KOPT-K1 (cell line): ENCODE results near the gene NCOA1.
"Not testable (repeated sequence)": the region's sequence is repeated elsewhere in the genome, so short reads cannot be mapped to it uniquely, and the experiment has no call there.

Experiments used
- H3K27ac ChIP-seq: fragments of 200-600 bp; sonication (generic); 2 replicates; pipeline ENCODE4 v1.5.1; 2016; ENCODE audit warnings: antibody characterized with exemption, mild to moderate bottlenecking, low read depth, low read length; ENCODE audit not compliant: poor library complexity, severe bottlenecking
- H3K36me3 ChIP-seq: fragments of 200-600 bp; sonication (generic); 2 replicates; pipeline ENCODE4 v1.5.1; 2017; ENCODE audit warnings: antibody characterized with exemption, mild to moderate bottlenecking, low read length, moderate library complexity; ENCODE audit not compliant: insufficient read depth
- H3K9me3 ChIP-seq: fragments of 200-600 bp; sonication (generic); 2 replicates; pipeline ENCODE4 v1.5.1; 2017; ENCODE audit warnings: antibody characterized with exemption, low read length, mild to moderate bottlenecking; ENCODE audit not compliant: insufficient read depth, poor library complexity, severe bottlenecking

Gene NCOA1

GRCh38 chr2:24797644-24798043, 306.6 kb downstream of the NCOA1 start:
- Histone ChIP-seq H3K27ac (no peak overlapping the region), H3K36me3 (peaks cover 56% of the 10 kb centered on the region), H3K9me3 (peaks cover 12% of the 10 kb centered on the region)

- not testable (repeated sequence) for H3K27ac ChIP-seq
- peaks cover 12% of the 10 kb centered on the region for H3K9me3 ChIP-seq
- peaks cover 62% of the 10 kb centered on the region for H3K36me3 ChIP-seq
Measured at GRCh38 chr2:24800487-24800886, 309.4 kb downstream of the NCOA1 start.

DNA sequence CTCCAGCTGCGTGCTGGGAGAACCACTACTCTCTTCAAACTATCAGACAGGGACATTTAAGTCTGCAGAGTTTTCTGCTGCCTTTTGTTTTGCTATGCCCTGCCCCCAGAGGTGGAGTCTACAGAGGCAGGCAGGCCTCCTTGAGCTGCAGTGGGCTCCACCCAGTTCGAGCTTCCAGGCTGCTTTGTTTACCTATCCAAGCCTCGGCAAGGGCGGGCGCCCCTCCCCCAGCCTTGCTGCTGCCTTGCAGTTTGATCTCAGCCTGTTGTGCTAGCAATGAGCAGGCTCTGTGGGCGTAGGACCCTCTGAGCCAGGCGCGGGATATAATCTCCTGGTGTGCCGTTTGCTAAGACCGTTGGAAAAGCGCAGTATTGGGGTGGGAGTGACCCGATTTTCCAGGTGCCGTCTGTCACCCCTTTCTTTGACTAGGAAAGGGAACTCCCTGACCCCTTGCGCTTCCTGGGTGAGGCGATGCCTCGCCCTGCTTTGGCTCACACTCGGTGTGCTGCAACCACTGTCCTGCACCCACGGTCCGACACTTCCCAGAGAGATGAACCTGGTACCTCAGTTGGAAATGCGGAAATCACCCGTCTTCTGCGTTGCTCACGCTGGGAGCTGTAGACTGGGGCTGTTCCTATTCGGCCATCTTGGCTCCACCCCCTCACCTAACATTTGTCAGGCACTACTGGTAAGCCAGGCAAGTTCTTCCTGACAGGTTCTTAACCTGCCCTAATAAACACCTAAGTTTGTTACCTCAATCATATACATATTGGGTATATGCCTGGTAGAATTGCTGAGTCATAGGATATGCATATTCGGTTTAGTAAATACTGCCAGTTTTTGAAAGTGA, 315.0 kb downstream of the NCOA1 start:
- H3K27ac ChIP-seq, H3K9me3 ChIP-seq: not testable (repeated sequence)
- peaks cover 65% of the 10 kb centered on the region for H3K36me3 ChIP-seq

GRCh38 chr2:24806661-24807036, 315.6 kb downstream of the NCOA1 start:
- no peak overlapping the region for H3K27ac ChIP-seq
- H3K9me3 ChIP-seq = no peaks in the 10 kb centered on the region

GRCh38 chr2:24809316-24810007, 318.4 kb downstream of the NCOA1 start:
- H3K27ac ChIP-seq = no peak overlapping the region
- H3K9me3 ChIP-seq = no peaks in the 10 kb centered on the region
- peaks cover 84% of the 10 kb centered on the region for H3K36me3 ChIP-seq

More at GRCh38 chr2:24806661-24807036, 315.6 kb downstream of the NCOA1 start:
- H3K36me3 ChIP-seq = peaks cover 67% of the 10 kb centered on the region

DNA sequence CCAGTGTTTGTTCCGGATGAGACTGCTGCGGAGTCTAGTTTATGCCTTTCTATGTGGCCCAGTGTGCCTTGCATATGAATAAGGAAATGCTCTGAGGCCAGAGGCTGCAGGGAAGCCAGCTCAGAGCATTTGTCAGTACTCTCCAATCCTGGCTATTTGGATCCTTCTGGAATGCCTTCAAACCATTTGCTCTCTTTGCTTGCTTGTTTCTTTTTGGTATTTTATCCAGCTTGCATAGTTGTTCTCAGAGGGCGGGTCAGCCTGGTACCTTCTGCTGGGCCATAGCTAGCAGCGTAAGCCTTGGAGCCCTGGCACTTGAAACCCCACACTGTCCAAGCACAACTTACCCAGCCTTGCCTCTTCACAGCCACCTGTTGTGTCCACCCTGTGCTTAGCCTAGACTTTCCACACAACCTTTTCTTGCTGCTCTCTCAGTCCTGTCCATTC, 322.7 kb downstream of the NCOA1 start:
- Histone ChIP-seq H3K36me3 (peaks cover 85% of the 10 kb centered on the region), H3K9me3 (no peaks in the 10 kb centered on the region), H3K27ac (no peak overlapping the region)

DNA sequence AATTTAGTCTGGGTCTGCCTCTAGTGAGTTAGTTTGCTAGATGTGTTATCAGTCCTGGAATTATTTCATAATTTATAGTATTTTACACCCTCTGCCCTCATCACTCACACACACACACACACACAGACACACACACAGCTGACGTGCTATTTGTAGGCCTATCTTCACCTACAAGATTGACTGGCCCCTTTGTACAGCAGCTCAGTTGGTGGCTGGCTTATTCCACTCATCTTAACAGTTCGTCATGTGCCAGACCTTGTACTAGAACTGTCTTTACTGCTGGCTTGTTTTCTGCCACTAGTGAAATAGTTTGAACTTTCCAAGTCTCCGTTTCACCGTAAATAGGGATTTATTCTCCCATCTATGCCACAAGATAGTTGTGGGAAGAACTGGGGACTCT, 323.5 kb downstream of the NCOA1 start:
- Histone ChIP-seq H3K36me3 (peaks cover 85% of the 10 kb centered on the region), H3K27ac (no peak overlapping the region)

GRCh38 chr2:24815171-24815570, 324.1 kb downstream of the NCOA1 start:
- Histone ChIP-seq H3K9me3 (no peaks in the 10 kb centered on the region), H3K36me3 (peaks cover 87% of the 10 kb centered on the region), H3K27ac (no peak overlapping the region)

More for the DNA sequence above, 323.5 kb downstream of the NCOA1 start:
- no peaks in the 10 kb centered on the region for H3K9me3 ChIP-seq

GRCh38 chr2:24816404-24816803, 325.4 kb downstream of the NCOA1 start:
- Histone ChIP-seq H3K9me3 (no peaks in the 10 kb centered on the region), H3K27ac (no peak overlapping the region), H3K36me3 (peaks cover 90% of the 10 kb centered on the region)

GRCh38 chr2:24816884-24817283, 325.8 kb downstream of the NCOA1 start:
- Histone ChIP-seq H3K27ac (no peak overlapping the region), H3K9me3 (no peaks in the 10 kb centered on the region), H3K36me3 (peaks cover 92% of the 10 kb centered on the region)

- no peaks in the 10 kb centered on the region for H3K9me3 ChIP-seq
- H3K36me3 ChIP-seq = peaks cover 100% of the 10 kb centered on the region
- H3K27ac ChIP-seq = no peak overlapping the region
Measured at GRCh38 chr2:24818721-24819167, 327.7 kb downstream of the NCOA1 start.

GRCh38 chr2:24819442-24820174, 328.6 kb downstream of the NCOA1 start:
- Histone ChIP-seq H3K9me3 (no peaks in the 10 kb centered on the region), H3K27ac (no peak overlapping the region), H3K36me3 (peaks cover 99% of the 10 kb centered on the region)

DNA sequence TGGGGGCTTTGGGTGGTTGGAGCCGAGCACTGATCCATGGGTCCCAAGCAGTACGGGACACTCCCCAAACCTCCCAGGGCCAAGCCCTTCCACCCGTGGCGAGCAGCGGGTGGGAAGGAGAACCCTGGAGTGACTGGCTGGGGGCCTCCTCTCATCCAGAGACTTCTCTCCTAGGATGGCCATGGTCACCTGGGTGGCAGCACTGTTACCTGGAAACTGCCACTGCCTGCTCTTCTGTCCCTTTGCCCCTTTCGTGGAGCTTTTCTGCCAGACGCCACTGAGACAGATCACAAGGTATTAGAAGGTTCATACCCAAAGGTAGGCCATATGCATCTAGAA, 329.1 kb downstream of the NCOA1 start:
- no peak overlapping the region for H3K27ac ChIP-seq
- H3K36me3 ChIP-seq = peaks cover 99% of the 10 kb centered on the region
- no peaks in the 10 kb centered on the region for H3K9me3 ChIP-seq
